Measurements from ENCODE around the gene ZNF654. TPM values are rescaled to one million over a fixed set of nuclear protein-coding genes. Genes with fewer than 3 reads are reported as not detected.
A peak's percentile ranks its signal among the peaks of the same experiment; 100 is the strongest.

Gene ZNF654
- total and polyA plus RNA-seq, 2 of the 13 experiments (the other 11 are each of a cell fraction or from before 2014, with no cell fraction given), result 1.8 to 4.1 TPM

- TF ChIP-seq AHDC1 (CRISPR knock-in tag; IDR thresholded peaks at IDR 0.05; ENCODE audit: borderline replicate concordance) (no peak; the same call in 1 of the 2 replicates), BATF2 (CRISPR knock-in tag; IDR thresholded peaks at IDR 0.05) (no peak), ZNF234 (CRISPR knock-in tag; conservative IDR thresholded peaks at IDR 0.05) (no peak), SP2 (CRISPR knock-in tag; IDR thresholded peaks at IDR 0.05) (peak; percentile 45; the same call in 1 of the 2 replicates), ZNF547 (CRISPR knock-in tag; IDR thresholded peaks at IDR 0.05) (peak; percentile 84), KDM5A (IDR thresholded peaks at IDR 0.05; ENCODE audit: borderline replicate concordance, low read length) (peak; percentile 89), ZNF354B (CRISPR knock-in tag; IDR thresholded peaks at IDR 0.05) (no peak), DBP (CRISPR knock-in tag; IDR thresholded peaks at IDR 0.05; ENCODE audit: not compliant biosample characterization) (no peak), ZFP1 (CRISPR knock-in tag; IDR thresholded peaks at IDR 0.05) (no peak), ZFAT (CRISPR knock-in tag; conservative IDR thresholded peaks at IDR 0.05) (no peak), DRAP1 (CRISPR knock-in tag; IDR thresholded peaks at IDR 0.05) (peak; percentile 49), MTERF4 (CRISPR knock-in tag; IDR thresholded peaks at IDR 0.05) (0 out of 2 replicates have a peak, but pooled peaks have one; percentile 82), IRF2 (CRISPR knock-in tag; IDR thresholded peaks at IDR 0.05) (peak; percentile 89)
- TF ChIP-seq, protein P1, sequence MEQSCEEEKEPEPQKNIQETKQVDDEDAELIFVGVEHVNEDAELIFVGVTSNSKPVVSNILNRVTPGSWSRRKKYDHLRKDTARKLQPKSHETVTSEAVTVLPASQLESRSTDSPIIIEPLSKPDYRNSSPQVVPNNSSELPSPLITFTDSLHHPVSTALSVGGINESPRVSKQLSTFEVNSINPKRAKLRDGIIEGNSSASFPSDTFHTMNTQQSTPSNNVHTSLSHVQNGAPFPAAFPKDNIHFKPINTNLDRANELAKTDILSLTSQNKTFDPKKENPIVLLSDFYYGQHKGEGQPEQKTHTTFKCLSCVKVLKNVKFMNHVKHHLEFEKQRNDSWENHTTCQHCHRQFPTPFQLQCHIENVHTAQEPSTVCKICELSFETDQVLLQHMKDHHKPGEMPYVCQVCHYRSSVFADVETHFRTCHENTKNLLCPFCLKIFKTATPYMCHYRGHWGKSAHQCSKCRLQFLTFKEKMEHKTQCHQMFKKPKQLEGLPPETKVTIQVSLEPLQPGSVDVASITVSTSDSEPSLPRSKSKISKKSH (CRISPR knock-in tag; IDR thresholded peaks at IDR 0.05; ENCODE audit: borderline replicate concordance), result 0 out of 2 replicates have a peak, but pooled peaks have one; percentile 57
- TF ChIP-seq, protein P2, sequence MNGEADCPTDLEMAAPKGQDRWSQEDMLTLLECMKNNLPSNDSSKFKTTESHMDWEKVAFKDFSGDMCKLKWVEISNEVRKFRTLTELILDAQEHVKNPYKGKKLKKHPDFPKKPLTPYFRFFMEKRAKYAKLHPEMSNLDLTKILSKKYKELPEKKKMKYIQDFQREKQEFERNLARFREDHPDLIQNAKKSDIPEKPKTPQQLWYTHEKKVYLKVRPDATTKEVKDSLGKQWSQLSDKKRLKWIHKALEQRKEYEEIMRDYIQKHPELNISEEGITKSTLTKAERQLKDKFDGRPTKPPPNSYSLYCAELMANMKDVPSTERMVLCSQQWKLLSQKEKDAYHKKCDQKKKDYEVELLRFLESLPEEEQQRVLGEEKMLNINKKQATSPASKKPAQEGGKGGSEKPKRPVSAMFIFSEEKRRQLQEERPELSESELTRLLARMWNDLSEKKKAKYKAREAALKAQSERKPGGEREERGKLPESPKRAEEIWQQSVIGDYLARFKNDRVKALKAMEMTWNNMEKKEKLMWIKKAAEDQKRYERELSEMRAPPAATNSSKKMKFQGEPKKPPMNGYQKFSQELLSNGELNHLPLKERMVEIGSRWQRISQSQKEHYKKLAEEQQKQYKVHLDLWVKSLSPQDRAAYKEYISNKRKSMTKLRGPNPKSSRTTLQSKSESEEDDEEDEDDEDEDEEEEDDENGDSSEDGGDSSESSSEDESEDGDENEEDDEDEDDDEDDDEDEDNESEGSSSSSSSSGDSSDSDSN (CRISPR knock-in tag; IDR thresholded peaks at IDR 0.05), result peak; percentile 73
Measured at GRCh38 chr3:88149509-88150362, 90.7 kb downstream of the ZNF654 start, which contains the start of gene C3orf38 (continued).

Data from HepG2 (cell line).